Activated CD8-positive, alpha-beta T cell treated with anti-CD3 and anti-CD28 coated beads, Interleukin-2, amount 10 ng/mL, durations not matched to agents 7 days and 5 days (primary cell): ENCODE data around the gene FDXR. TPM values are rescaled to one million over a fixed set of nuclear protein-coding genes. Genes with fewer than 3 reads are reported as not detected.
"Not testable (repeated sequence)": the region's sequence is repeated elsewhere in the genome, so short reads cannot be mapped to it uniquely, and the experiment has no call there.

ENCODE experiments used
- ATAC-seq: fragments of 150-1000 bp; cut with Tn5 transposase; one replicate; pipeline ENCODE4 v1.10.0; 2021; ENCODE audit warnings: moderate library complexity
- CTCF ChIA-PET: fragments of 350-600 bp; sonication (Branson Sonifier 250); formaldehyde crosslinking; loops from one replicate; lab custom pipeline; 2021; ENCODE audit warnings: antibody characterized with exemption; lab: Charles Lee
- POLR2A ChIA-PET: fragments of 350-600 bp; sonication (Branson Sonifier 250); formaldehyde crosslinking; loops from one replicate; lab custom pipeline; 2021; ENCODE audit warnings: antibody characterized with exemption; lab: Charles Lee
- DNase-seq: peaks from one replicate; pipeline ENCODE4 v3.0.0-alpha.2; 2020
- H3K27ac Mint-ChIP-seq: one replicate; pipeline ENCODE4 v1.8.0; 2021; ENCODE audit warnings: mild to moderate bottlenecking, mixed read lengths
- H3K27me3 Mint-ChIP-seq: one replicate; pipeline ENCODE4 v1.8.0; 2021; ENCODE audit warnings: low read depth, mixed read lengths
- H3K36me3 Mint-ChIP-seq: one replicate; pipeline ENCODE4 v1.8.0; 2021; ENCODE audit warnings: low read depth, mixed read lengths
- H3K4me1 Mint-ChIP-seq: one replicate; pipeline ENCODE4 v1.8.0; 2021; ENCODE audit warnings: low read depth, mixed read lengths
- H3K4me3 Mint-ChIP-seq: one replicate; pipeline ENCODE4 v1.8.0; 2021; ENCODE audit warnings: mild to moderate bottlenecking, mixed read lengths
- H3K9me3 Mint-ChIP-seq: one replicate; pipeline ENCODE4 v1.8.0; 2022; ENCODE audit warnings: mixed read lengths; ENCODE audit not compliant: insufficient read depth
- total RNA-seq, 2 experiments: library from RNA; stranded (reverse); gene quantifications; one replicate each; pipeline ENCODE4 v1.2.3, GENCODE V29; 2021

Gene FDXR
- total RNA-seq, 2 experiments from 2014 or later: 29.5 to 35.5 TPM

GRCh38 chr17:74877592-74878548, 5.1 kb upstream of the FDXR start:
- no peak for DNase-seq
- Mint-ChIP-seq H3K9me3 (no peaks in the 10 kb centered on the region), H3K27me3 (peaks cover 5% of the 10 kb centered on the region), H3K4me3 (no peak overlapping the region), H3K36me3 (no peaks in the 10 kb centered on the region), H3K27ac (no peak overlapping the region), H3K4me1 (peaks cover 12% of the 10 kb centered on the region)
- no peak for ATAC-seq
- CTCF ChIA-PET: interaction anchor here (0.9 to 1.2 kb wide), 2 partner anchors 14 to 35 kb away, joined by 3 read pairs; no protein-coding TSS in a partner anchor
- POLR2A ChIA-PET: no interaction called here

- POLR2A ChIA-PET: interaction anchor here (1.3 kb wide), 1 partner anchor 24 kb away, joined by 3 read pairs; no protein-coding TSS in a partner anchor
- CTCF ChIA-PET: interaction anchor here (1.3 to 6.7 kb wide), 3 partner anchors 13 to 88 kb away, joined by 3 to 76 read pairs (median 4); partner anchors contain the start of gene GRIN2C
- Mint-ChIP-seq H3K27me3 (peaks cover 5% of the 10 kb centered on the region), H3K9me3 (no peaks in the 10 kb centered on the region), H3K36me3 (peaks cover 2% of the 10 kb centered on the region), H3K4me1 (peaks cover 27% of the 10 kb centered on the region), H3K27ac (no peak overlapping the region), H3K4me3 (no peak overlapping the region)
- DNase-seq: no peak
- no peak for ATAC-seq
These were observed 3.3 kb upstream of the FDXR start for GRCh38 chr17:74875977-74876593.

GRCh38 chr17:74875155-74875976, 2.6 kb upstream of the FDXR start:
- ChIA-PET CTCF (interaction anchor here (1.0 to 6.7 kb wide), 5 partner anchors 12 to 87 kb away, joined by 3 to 76 read pairs (median 4); partner anchors contain the start of gene GRIN2C), POLR2A (interaction anchor here (1.3 kb wide), 1 partner anchor 23 kb away, joined by 3 read pairs; no protein-coding TSS in a partner anchor)
- H3K4me1 Mint-ChIP-seq: peaks cover 31% of the 10 kb centered on the region
- no peak overlapping the region for H3K27ac Mint-ChIP-seq
- no peak for DNase-seq
- H3K27me3 Mint-ChIP-seq: peaks cover 3% of the 10 kb centered on the region
- ATAC-seq: no peak
- peaks cover 4% of the 10 kb centered on the region for H3K36me3 Mint-ChIP-seq
- no peak overlapping the region for H3K4me3 Mint-ChIP-seq
- no peaks in the 10 kb centered on the region for H3K9me3 Mint-ChIP-seq

GRCh38 chr17:74874615-74875037, 1.8 kb upstream of the FDXR start:
- Mint-ChIP-seq H3K4me1 (peaks cover 31% of the 10 kb centered on the region), H3K27me3 (peaks cover under 1% of the 10 kb centered on the region), H3K36me3 (peaks cover 4% of the 10 kb centered on the region), H3K27ac (no peak overlapping the region), H3K9me3 (no peaks in the 10 kb centered on the region), H3K4me3 (no peak overlapping the region)
- CTCF ChIA-PET: interaction anchor here (1.0 to 6.7 kb wide), 4 partner anchors 12 to 86 kb away, joined by 3 to 76 read pairs (median 4); partner anchors contain the start of gene GRIN2C
- no peak for DNase-seq
- ATAC-seq: no peak
- POLR2A ChIA-PET: interaction anchor here (0.6 to 2.5 kb wide), 2 partner anchors 13 to 128 kb away, joined by 3 to 9 read pairs; no protein-coding TSS in a partner anchor

- H3K9me3 Mint-ChIP-seq: no peaks in the 10 kb centered on the region
- POLR2A ChIA-PET: interaction anchor here (0.6 to 2.5 kb wide), 10 partner anchors 8 to 456 kb away, joined by 3 to 9 read pairs (median 4); partner anchors contain the start of genes GGA3 and MRPS7
- peaks cover 4% of the 10 kb centered on the region for H3K36me3 Mint-ChIP-seq
- H3K4me3 Mint-ChIP-seq: peak overlapping the region; percentile 82
- DNase-seq (no peak), ATAC-seq (no peak)
- H3K27me3 Mint-ChIP-seq: no peaks in the 10 kb centered on the region
- CTCF ChIA-PET: interaction anchor here (1.0 to 18.9 kb wide), 10 partner anchors 11 to 138 kb away, joined by 3 to 294 read pairs (median 4); partner anchors contain the start of genes GRIN2C and RAB37
- peaks cover 31% of the 10 kb centered on the region for H3K4me1 Mint-ChIP-seq
- H3K27ac Mint-ChIP-seq: peak overlapping the region; percentile 83
These were observed 1.2 kb upstream of the FDXR start for GRCh38 chr17:74873874-74874614.

- CTCF ChIA-PET: interaction anchor here (0.6 to 18.9 kb wide), 11 partner anchors 10 to 216 kb away, joined by 3 to 294 read pairs (median 6); partner anchors contain the start of genes GRIN2C and RAB37
- no peaks in the 10 kb centered on the region for H3K9me3 Mint-ChIP-seq
- POLR2A ChIA-PET: interaction anchor here (0.6 to 2.5 kb wide), 19 partner anchors 9 to 457 kb away, joined by 3 to 9 read pairs (median 4); partner anchors contain the start of genes GGA3, MRPS7, RAB37 and SLC25A19
- H3K4me3 Mint-ChIP-seq: peak overlapping the region; percentile 82
- peaks cover 33% of the 10 kb centered on the region for H3K4me1 Mint-ChIP-seq
- H3K36me3 Mint-ChIP-seq: peaks cover 4% of the 10 kb centered on the region
- ATAC-seq (peak; percentile 97), DNase-seq (peak; percentile 100)
- H3K27me3 Mint-ChIP-seq: no peaks in the 10 kb centered on the region
- peak overlapping the region; percentile 83 for H3K27ac Mint-ChIP-seq
These were observed 461 bp upstream of the FDXR start for GRCh38 chr17:74873037-74873873.

GRCh38 chr17:74871356-74872076, 1.3 kb downstream of the FDXR start:
- no peak for ATAC-seq
- ChIA-PET CTCF (interaction anchor here (6.7 to 18.9 kb wide), 2 partner anchors 8 to 81 kb away, joined by 76 to 294 read pairs; partner anchors contain the start of gene GRIN2C), POLR2A (no interaction called here)
- peaks cover 33% of the 10 kb centered on the region for H3K4me1 Mint-ChIP-seq
- DNase-seq: no peak
- H3K9me3 Mint-ChIP-seq: no peaks in the 10 kb centered on the region
- peak overlapping the region; percentile 82 for H3K4me3 Mint-ChIP-seq
- H3K36me3 Mint-ChIP-seq: peaks cover 5% of the 10 kb centered on the region
- H3K27me3 Mint-ChIP-seq: no peaks in the 10 kb centered on the region
- H3K27ac Mint-ChIP-seq: peak overlapping the region; percentile 47

- POLR2A ChIA-PET: interaction anchor here (1.0 kb wide), 1 partner anchor 9 kb away, joined by 4 read pairs; no protein-coding TSS in a partner anchor
- no peaks in the 10 kb centered on the region for H3K9me3 Mint-ChIP-seq
- CTCF ChIA-PET: interaction anchor here (6.7 to 18.9 kb wide), 2 partner anchors 7 to 80 kb away, joined by 76 to 294 read pairs; partner anchors contain the start of gene GRIN2C
- H3K36me3 Mint-ChIP-seq: peaks cover 5% of the 10 kb centered on the region
- H3K27me3 Mint-ChIP-seq: no peaks in the 10 kb centered on the region
- peaks cover 33% of the 10 kb centered on the region for H3K4me1 Mint-ChIP-seq
- no peak overlapping the region for H3K4me3 Mint-ChIP-seq
- H3K27ac Mint-ChIP-seq: no peak overlapping the region
- DNase-seq: no peak
- no peak for ATAC-seq
These were observed 2.3 kb downstream of the FDXR start for GRCh38 chr17:74870512-74870911.

- not testable (repeated sequence) for H3K9me3 Mint-ChIP-seq, H3K36me3 Mint-ChIP-seq, H3K27me3 Mint-ChIP-seq, ATAC-seq, H3K27ac Mint-ChIP-seq, H3K4me3 Mint-ChIP-seq, DNase-seq
- ChIA-PET POLR2A (interaction anchor here (1.0 kb wide), 1 partner anchor 8 kb away, joined by 4 read pairs; no protein-coding TSS in a partner anchor), CTCF (interaction anchor here (6.7 to 18.9 kb wide), 2 partner anchors 7 to 80 kb away, joined by 76 to 294 read pairs; partner anchors contain the start of gene GRIN2C)
- peaks cover 30% of the 10 kb centered on the region for H3K4me1 Mint-ChIP-seq
These were observed 2.8 kb downstream of the FDXR start for GRCh38 chr17:74870028-74870427.
